HCT116 (cell line): ENCODE results near the gene DEFB115.

Source experiments
- CBX3 ChIP-seq: IDR thresholded peaks from 2 replicates; pipeline ENCODE4 v1.6.1; 2012; ENCODE audit warnings: low read depth
- CTCF ChIP-seq, 3 experiments: fragments of 200-600 bp in 1 of 3; sonication (generic) in 1 of 3; IDR thresholded peaks in 2 of 3; conservative IDR thresholded peaks in 1 of 3; 2 replicates each; pipeline ENCODE4 v1.5.1; 2012 to 2017; ENCODE audit warnings: low read depth in 2 of 3, low read length in 2 of 3, antibody characterized with exemption in 1 of 3, borderline replicate concordance in 1 of 3, control low read depth in 1 of 3, mild to moderate bottlenecking in 1 of 3, mixed read lengths in 1 of 3, mixed run types in 1 of 3, moderate library complexity in 1 of 3; ENCODE audit not compliant: insufficient read depth in 1 of 3
- EGR1 ChIP-seq: IDR thresholded peaks from 2 replicates; pipeline ENCODE4 v1.6.1; 2012; ENCODE audit warnings: low read depth
- ELF1 ChIP-seq: IDR thresholded peaks from 2 replicates; pipeline ENCODE4 v1.6.1; 2012; ENCODE audit warnings: low read depth, borderline replicate concordance
- EZH2 ChIP-seq: fragments of 200-600 bp; sonication (generic); IDR thresholded peaks from 2 replicates; pipeline ENCODE4 v1.6.1; 2017; ENCODE audit warnings: antibody characterized with exemption, mixed run types
- MAX ChIP-seq: IDR thresholded peaks from 2 replicates; pipeline ENCODE4 v1.6.1; 2012
- POLR2A ChIP-seq: IDR thresholded peaks from 2 replicates; pipeline ENCODE4 v1.7.0; 2011; ENCODE audit warnings: borderline replicate concordance; ENCODE audit not compliant: insufficient read depth, insufficient read length; ENCODE audit errors: extremely low read depth
- POLR2AphosphoS5 ChIP-seq: IDR thresholded peaks from 2 replicates; pipeline ENCODE4 v1.6.1; 2011; ENCODE audit warnings: mild to moderate bottlenecking, low read depth, low read length, moderate library complexity
- REST ChIP-seq: IDR thresholded peaks from 2 replicates; pipeline ENCODE4 v1.6.1; 2012; ENCODE audit warnings: low read depth
- SIN3A ChIP-seq: IDR thresholded peaks from 2 replicates; pipeline ENCODE4 v1.6.1; 2012; ENCODE audit warnings: low read depth
- SRF ChIP-seq: IDR thresholded peaks from 2 replicates; pipeline ENCODE4 v1.6.1; 2012; ENCODE audit warnings: low read depth
- ZBTB33 ChIP-seq: IDR thresholded peaks from 2 replicates; pipeline ENCODE4 v1.6.1; 2011; ENCODE audit warnings: mild to moderate bottlenecking, low read length, moderate library complexity; ENCODE audit not compliant: insufficient replicate concordance; ENCODE audit errors: extremely low read depth

GRCh38 chr20:31260326-31260932 lies 3.0 kb downstream of the DEFB115 start:
- TF ChIP-seq POLR2A: no peak
- TF ChIP-seq EZH2: no peak
- TF ChIP-seq ELF1: no peak
- peak; percentile 18 to 75 (median 72); a peak in 4 of 6 replicates for TF ChIP-seq CTCF (IDR thresholded peaks at IDR 0.05 in 2 of 3, conservative IDR thresholded peaks at IDR 0.05 in 1 of 3; ENCODE audit: borderline replicate concordance in 1 of 3, insufficient read depth in 1 of 3, low read depth in 2 of 3, low read length in 2 of 3)
- TF ChIP-seq REST: no peak
- TF ChIP-seq SRF: no peak
- no peak for TF ChIP-seq SIN3A
- TF ChIP-seq POLR2AphosphoS5: no peak
- TF ChIP-seq CBX3: no peak
- TF ChIP-seq EGR1: no peak
- TF ChIP-seq MAX: no peak
- no peak for TF ChIP-seq ZBTB33
